SH-SY5Y (cell line): Measurements from ENCODE around the gene PDE4D.

Source experiments
- GATA2 ChIP-seq: IDR thresholded peaks from 2 replicates; pipeline ENCODE4 v1.6.1; 2011; ENCODE audit warnings: mild to moderate bottlenecking, low read depth, low read length
- GATA3 ChIP-seq: IDR thresholded peaks from 2 replicates; pipeline ENCODE4 v1.6.1; 2011; ENCODE audit warnings: low read depth, mild to moderate bottlenecking, low read length, moderate library complexity

GRCh38 chr5:59660737-59661136 lies 232.8 kb downstream of the PDE4D start:
- TF ChIP-seq GATA2 (no peak), GATA3 (no peak)
